ENCODE data around the gene C1orf21. TPM values are rescaled to one million over a fixed set of nuclear protein-coding genes. Genes with fewer than 3 reads are reported as not detected.

C1orf21 gene
- polyA plus RNA-seq, 3 donors = 0.23 to 1.1 (median 0.28) TPM

DNA sequence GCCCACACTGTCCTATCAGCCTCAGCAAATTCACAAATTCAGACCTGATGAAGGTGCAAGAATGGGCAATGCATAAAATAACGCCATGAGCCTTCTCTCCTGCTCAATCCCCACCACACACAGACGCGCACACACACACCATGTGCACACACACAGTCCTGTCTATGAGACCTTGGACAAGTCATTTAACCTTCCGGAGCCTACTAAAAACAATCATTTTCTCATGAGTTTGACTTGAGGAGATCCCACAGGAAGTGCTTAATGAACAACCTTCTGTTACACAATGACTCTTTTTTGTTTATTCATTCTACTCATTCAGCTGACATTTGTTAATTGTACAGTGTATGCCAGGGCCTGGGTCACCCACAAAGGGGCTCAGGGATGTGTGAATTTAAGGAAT, 242.4 kb downstream of the C1orf21 start:
- peaks cover 0 to 1% (median 0%) of the 10 kb centered on the region in 7 donors for H3K9me3 Mint-ChIP-seq
- peaks cover 14 to 16% of the 10 kb centered on the region in 2 donors for H3K4me1 ChIP-seq (ENCODE audit: control insufficient read depth in 1 of 2, insufficient read depth in 2 of 2, low read length in 2 of 2)
- no peak overlapping the region for H3K4me2 ChIP-seq (replicated peaks; ENCODE audit: extremely low read depth, low read length, poor library complexity, severe bottlenecking)
- intact Hi-C loops (cut with micrococcal nuclease) = no loop called here
- no peaks in the 10 kb centered on the region for H3K27me3 ChIP-seq (ENCODE audit: control insufficient read depth in 2 of 2, insufficient read depth in 2 of 2, low read length in 2 of 2)
- 86% methylated on average over 3 of the region's 4 CpGs for WGBS (ENCODE audit: insufficient coverage)
- H3K9ac ChIP-seq (ENCODE audit: insufficient read depth, low read length, poor library complexity, severe bottlenecking) = no peak overlapping the region
- peaks cover 30% of the 10 kb centered on the region for H3K4me1 Mint-ChIP-seq
- no peak overlapping the region for H2AFZ ChIP-seq (ENCODE audit: insufficient read depth, low read depth, low read length, poor library complexity, severe bottlenecking)
- no peaks in the 10 kb centered on the region for H4K20me1 ChIP-seq (ENCODE audit: insufficient read depth, low read length)
- peak overlapping the region in 2 of 7 donors; percentile 52 to 63 for H3K27ac Mint-ChIP-seq
- no peaks in the 10 kb centered on the region for H3K36me3 ChIP-seq (replicated peaks in 1 of 2; ENCODE audit: control insufficient read depth in 1 of 2, insufficient read depth in 2 of 2, low read length in 2 of 2)
- no peak overlapping the region for H3K4me3 ChIP-seq (replicated peaks in 1 of 3; ENCODE audit: low read depth in 2 of 3, low read length in 3 of 3)
- peak in 2 of 3 donors; percentile 19 to 64 for DNase-seq
- H3K9me3 ChIP-seq (replicated peaks in 1 of 2; ENCODE audit: control insufficient read depth in 1 of 2, insufficient read depth in 1 of 2, low read length in 2 of 2) = no peaks in the 10 kb centered on the region
- H3K4me3 Mint-ChIP-seq = no peak overlapping the region
- no peaks in the 10 kb centered on the region for H3K27me3 Mint-ChIP-seq (ENCODE audit: low read depth in 3 of 3)
- H3K79me2 ChIP-seq (ENCODE audit: insufficient read depth, low read length) = no peaks in the 10 kb centered on the region
- no peak overlapping the region for H3K27ac ChIP-seq (ENCODE audit: low read depth in 1 of 2, low read length in 2 of 2)
- H3K36me3 Mint-ChIP-seq = no peaks in the 10 kb centered on the region
- TF ChIP-seq CTCF (IDR thresholded peaks at IDR 0.05) = no peak

GRCh38 chr1:184630679-184631060, 243.8 kb downstream of the C1orf21 start:
- H3K27ac ChIP-seq (ENCODE audit: low read depth in 1 of 2, low read length in 2 of 2) = no peak overlapping the region
- Mint-ChIP-seq H3K36me3 (no peaks in the 10 kb centered on the region), H3K27me3 (ENCODE audit: low read depth in 3 of 3) (no peaks in the 10 kb centered on the region), H3K4me1 (peaks cover 25% of the 10 kb centered on the region), H3K4me3 (no peak overlapping the region), H3K27ac (peak overlapping the region in 1 of 7 donors; percentile 11), H3K9me3 (peaks cover 0 to 4% (median 0%) of the 10 kb centered on the region in 7 donors)
- intact Hi-C loops (cut with micrococcal nuclease) = no loop called here
- H4K20me1 ChIP-seq (ENCODE audit: insufficient read depth, low read length) = no peaks in the 10 kb centered on the region
- no peak overlapping the region for H3K9ac ChIP-seq (ENCODE audit: insufficient read depth, low read length, poor library complexity, severe bottlenecking)
- peak in 1 of 3 donors; percentile 29 for DNase-seq
- no peak for TF ChIP-seq CTCF (IDR thresholded peaks at IDR 0.05)
- H3K36me3 ChIP-seq (replicated peaks in 1 of 2; ENCODE audit: control insufficient read depth in 1 of 2, insufficient read depth in 2 of 2, low read length in 2 of 2) = no peaks in the 10 kb centered on the region
- no peaks in the 10 kb centered on the region for H3K79me2 ChIP-seq (ENCODE audit: insufficient read depth, low read length)
- H2AFZ ChIP-seq (ENCODE audit: insufficient read depth, low read depth, low read length, poor library complexity, severe bottlenecking) = no peak overlapping the region
- 66% methylated on average over 4 of the region's 5 CpGs for WGBS (ENCODE audit: insufficient coverage)
- H3K9me3 ChIP-seq (replicated peaks in 1 of 2; ENCODE audit: control insufficient read depth in 1 of 2, insufficient read depth in 1 of 2, low read length in 2 of 2) = no peaks in the 10 kb centered on the region
- peaks cover 14% of the 10 kb centered on the region in 2 donors for H3K4me1 ChIP-seq (ENCODE audit: control insufficient read depth in 1 of 2, insufficient read depth in 2 of 2, low read length in 2 of 2)
- H3K4me2 ChIP-seq (replicated peaks; ENCODE audit: extremely low read depth, low read length, poor library complexity, severe bottlenecking) = no peak overlapping the region
- no peaks in the 10 kb centered on the region for H3K27me3 ChIP-seq (ENCODE audit: control insufficient read depth in 2 of 2, insufficient read depth in 2 of 2, low read length in 2 of 2)
- no peak overlapping the region for H3K4me3 ChIP-seq (replicated peaks in 1 of 3; ENCODE audit: low read depth in 2 of 3, low read length in 3 of 3)
